Right lobe of liver (tissue), 6 donors: ENCODE data around the gene AQR. TPM values are rescaled to one million over a fixed set of nuclear protein-coding genes. Genes with fewer than 3 reads are reported as not detected.
A peak's percentile ranks its signal among the peaks of the same experiment; 100 is the strongest.
"Not testable (repeated sequence)": the region's sequence is repeated elsewhere in the genome, so short reads cannot be mapped to it uniquely, and the experiment has no call there.

Experiments used
- ATAC-seq, 4 donors: fragments of 200-7000 bp; cut with Tn5 transposase; one replicate each; pipeline ENCODE4 v1.9.1; 2020; ENCODE audit warnings: mild to moderate bottlenecking in 4 of 4, moderate library complexity in 4 of 4
- DNase-seq, 3 donors: peaks; one replicate each; pipeline ENCODE4 v3.0.0-alpha.2; 2020
- H3K27ac ChIP-seq, 3 donors: fragments of 200-600 bp; one replicate each; pipeline ENCODE4 v1.8.0; 2022
- H3K27me3 ChIP-seq, 2 donors: fragments of 200-600 bp; one replicate each; pipeline ENCODE4 v1.8.0; 2022
- H3K36me3 ChIP-seq, 4 donors: fragments of 200-600 bp; sonication (generic) in 1 of 4; one replicate each; pipeline versions ENCODE4 v1.5.1 to v1.8.0; 2017 to 2022; ENCODE audit warnings: control low read depth in 1 of 4
- H3K4me1 ChIP-seq, 4 donors: fragments of 200-600 bp; sonication (generic) in 1 of 4; one replicate each; pipeline versions ENCODE4 v1.5.1 to v1.8.0; 2017 to 2022; ENCODE audit warnings: control low read depth in 1 of 4
- H3K4me3 ChIP-seq, 3 donors: fragments of 200-600 bp; one replicate each; pipeline ENCODE4 v1.8.0; 2022
- H3K9me3 ChIP-seq, 4 donors: fragments of 200-600 bp; sonication (generic) in 1 of 4; one replicate each; pipeline versions ENCODE4 v1.5.1 to v1.8.0; 2017 to 2022; ENCODE audit warnings: control low read depth in 1 of 4
- CTCF ChIP-seq, 4 donors: fragments of 200-600 bp in 3 of 4; fragments of 450-650 bp in 1 of 4; IDR thresholded peaks; one replicate each; pipeline versions ENCODE4 v1.5.1 to v1.8.0; 2016 to 2022; ENCODE audit warnings: antibody characterized with exemption in 4 of 4, mild to moderate bottlenecking in 2 of 4
- POLR2A ChIP-seq: fragments of 450-650 bp; IDR thresholded peaks from one replicate; pipeline ENCODE4 v1.6.1; 2017; ENCODE audit warnings: antibody characterized with exemption, mild to moderate bottlenecking
- WGBS: methylation state at CpG from one replicate; pipeline ENCODE4 v1.1.6; 2018; ENCODE audit warnings: low coverage, low lambda C conversion rate; ENCODE audit not compliant: insufficient coverage; ENCODE audit errors: missing lambda C conversion rate; 5-methylcytosine and 5-hydroxymethylcytosine counted together
- intact Hi-C, 2 donors: fragments of 100-400 bp; cut with DNase I; formaldehyde crosslinking; loops; one replicate each; pipeline versions ENCODE4 v1.11.2 to v1.14.1; 2022
- total RNA-seq, 6 experiments: library from RNA; depleted of rRNA in 2 of 6; stranded (reverse); fragments of >200 nt in 2 of 6; fragmentation: NEBNext Ultra II Directional in 3 of 6; extraction: Animal tissue kit (Norgen Biotek cat#: 25700) in 3 of 6; gene quantifications; one replicate each; pipeline versions ENCODE4 v1.1.0 to v1.2.4, GENCODE V29; 2016 to 2023
- donor health status: DM: no; HTN: yes; CAD: no.
- donor health status: DM: no; HTN: no; CAD: no.
- donor health status: DM: no; HTN: no; CAD: no.
- donor health status: DM: no; HTN: yes; CAD: no.
- donor health status: DM: no; HTN: yes; CAD: no.

Gene AQR
- total RNA-seq, 6 experiments from 2014 or later, result 9.1 to 15.3 (median 11.8) TPM

GRCh38 chr15:34813446-34814190, 155.9 kb downstream of the AQR start:
- 32% methylated on average over 3 of the region's 3 CpGs for WGBS
- Histone ChIP-seq H3K4me1 (no peaks in the 10 kb centered on the region), H3K36me3 (no peaks in the 10 kb centered on the region), H3K9me3 (no peaks in the 10 kb centered on the region), H3K4me3 (no peak overlapping the region), H3K27ac (no peak overlapping the region), H3K27me3 (no peaks in the 10 kb centered on the region)
- TF ChIP-seq POLR2A (no peak), CTCF (IDR thresholded peaks at IDR 0.05) (no peak)
- peak in 2 of 4 donors; percentile 29 to 30 for ATAC-seq
- intact Hi-C loops, result no loop called here
- no peak for DNase-seq

GRCh38 chr15:34812868-34813365, 156.6 kb downstream of the AQR start:
- H3K27me3 ChIP-seq, H3K9me3 ChIP-seq, H3K4me1 ChIP-seq, DNase-seq, H3K4me3 ChIP-seq, ATAC-seq, intact Hi-C loops, H3K27ac ChIP-seq, H3K36me3 ChIP-seq: not testable (repeated sequence)
- 41% methylated on average over 5 of the region's 9 CpGs for WGBS

- Histone ChIP-seq H3K4me1 (no peaks in the 10 kb centered on the region), H3K9me3 (no peaks in the 10 kb centered on the region), H3K27ac (no peak overlapping the region), H3K4me3 (no peak overlapping the region), H3K36me3 (no peaks in the 10 kb centered on the region), H3K27me3 (no peaks in the 10 kb centered on the region)
- TF ChIP-seq CTCF (IDR thresholded peaks at IDR 0.05), result no peak
- TF ChIP-seq POLR2A, result no peak
- 63% methylated on average over 1 of the region's 1 CpG for WGBS
- ATAC-seq (no peak), DNase-seq (no peak)
- intact Hi-C loops, result no loop called here
Measured at GRCh38 chr15:34812369-34812768, 157.2 kb downstream of the AQR start.

- DNase-seq (no peak), ATAC-seq (no peak)
- H3K4me3 ChIP-seq, result no peak overlapping the region
- no peaks in the 10 kb centered on the region for H3K4me1 ChIP-seq
- no peaks in the 10 kb centered on the region for H3K9me3 ChIP-seq
- 62% methylated on average over 5 of the region's 5 CpGs for WGBS
- no peak for TF ChIP-seq CTCF (IDR thresholded peaks at IDR 0.05)
- no peak for TF ChIP-seq POLR2A
- no peaks in the 10 kb centered on the region for H3K27me3 ChIP-seq
- H3K27ac ChIP-seq, result no peak overlapping the region
- H3K36me3 ChIP-seq, result no peaks in the 10 kb centered on the region
- intact Hi-C loops, result no loop called here
Measured at GRCh38 chr15:34810443-34811129, 159.0 kb downstream of the AQR start.

- TF ChIP-seq POLR2A (no peak), CTCF (IDR thresholded peaks at IDR 0.05) (no peak)
- no peak for ATAC-seq
- Histone ChIP-seq H3K9me3 (no peaks in the 10 kb centered on the region), H3K4me1 (no peaks in the 10 kb centered on the region), H3K36me3 (no peaks in the 10 kb centered on the region), H3K27me3 (no peaks in the 10 kb centered on the region), H3K4me3 (no peak overlapping the region), H3K27ac (no peak overlapping the region)
- 50% methylated on average over 3 of the region's 3 CpGs for WGBS
- DNase-seq, result no peak
- intact Hi-C loops, result no loop called here
Measured at GRCh38 chr15:34809186-34809585, 160.4 kb downstream of the AQR start.
